OCI-LY3 (cell line): Measurements from ENCODE around the gene VIPR2.

Source experiments
- H2AFZ ChIP-seq: fragments of 200-600, 300-600 bp; shearing (Covaris generic); 2 replicates; pipeline ENCODE4 v1.6.0; 2014; ENCODE audit warnings: antibody characterized with exemption, low read depth, low read length
- H3K27ac ChIP-seq: fragments of 200-600, 300-600 bp; sonication (generic); 2 replicates; pipeline ENCODE4 v1.5.1; 2014; ENCODE audit warnings: mild to moderate bottlenecking, low read length, moderate library complexity, mixed read lengths
- H3K27me3 ChIP-seq: fragments of 200-600, 300-600 bp; sonication (generic); 2 replicates; pipeline ENCODE4 v1.6.1; 2014; ENCODE audit warnings: low read depth, low read length, mixed read lengths
- H3K36me3 ChIP-seq: fragments of 200-600, 300-600 bp; sonication (generic); replicated peaks from 2 replicates; pipeline ENCODE3; 2014; ENCODE audit warnings: low read depth, low read length, mixed read lengths
- H3K4me1 ChIP-seq: fragments of 300-600, 200-600 bp; sonication (generic); 2 replicates; pipeline ENCODE4 v1.6.1; 2014; ENCODE audit warnings: low read length, mixed read lengths
- H3K4me2 ChIP-seq: fragments of 200-600, 300-600 bp; sonication (generic); 2 replicates; pipeline ENCODE4 v1.6.1; 2014; ENCODE audit warnings: low read length, mixed read lengths
- H3K4me3 ChIP-seq: fragments of 300-600, 200-600 bp; sonication (generic); 2 replicates; pipeline ENCODE4 v1.5.1; 2014; ENCODE audit warnings: antibody characterized with exemption, mild to moderate bottlenecking, low read length, moderate library complexity
- H3K79me2 ChIP-seq: fragments of 300-600, 200-600 bp; shearing (Covaris generic); 2 replicates; pipeline ENCODE4 v1.6.1; 2014; ENCODE audit warnings: mild to moderate bottlenecking, low read length, mixed read lengths
- H3K9ac ChIP-seq: fragments of 300-600, 200-600 bp; shearing (Covaris generic); 2 replicates; pipeline ENCODE4 v1.6.0; 2014; ENCODE audit warnings: mild to moderate bottlenecking, low read length, moderate library complexity
- H3K9me3 ChIP-seq: fragments of 200-600, 300-600 bp; shearing (Covaris generic); 2 replicates; pipeline ENCODE4 v1.6.1; 2014; ENCODE audit warnings: low read length, mixed read lengths; ENCODE audit not compliant: insufficient read depth
- H4K20me1 ChIP-seq: fragments of 200-600, 300-600 bp; sonication (generic); 2 replicates; pipeline ENCODE4 v1.6.1; 2016; ENCODE audit warnings: low read length, mixed read lengths; ENCODE audit not compliant: insufficient read depth
- CTCF ChIP-seq: fragments of 200-600, 300-600 bp; sonication (generic); IDR thresholded peaks from 2 replicates; pipeline ENCODE4 v1.5.1; 2014; ENCODE audit warnings: antibody characterized with exemption, low read length, low read depth
- EZH2phosphoT487 ChIP-seq: fragments of 200-600 bp; shearing (Covaris generic); IDR thresholded peaks from 2 replicates; pipeline ENCODE4 v1.6.1; 2018; ENCODE audit warnings: antibody characterized with exemption, mixed run types, low read depth

VIPR2 gene

GRCh38 chr7:159071260-159071659 is 73.4 kb downstream of the VIPR2 start:
- no peak for TF ChIP-seq EZH2phosphoT487
- TF ChIP-seq CTCF = no peak
- no peak overlapping the region for H3K9ac ChIP-seq
- H2AFZ ChIP-seq = no peak overlapping the region
- H3K9me3 ChIP-seq = no peaks in the 10 kb centered on the region
- H3K27ac ChIP-seq = no peak overlapping the region
- peaks cover 2% of the 10 kb centered on the region; the same call in 1 of the 2 replicates for H3K27me3 ChIP-seq
- no peaks in the 10 kb centered on the region for H3K36me3 ChIP-seq
- no peak overlapping the region for H3K4me3 ChIP-seq
- H3K79me2 ChIP-seq = no peaks in the 10 kb centered on the region
- no peak overlapping the region for H3K4me2 ChIP-seq
- H4K20me1 ChIP-seq = no peaks in the 10 kb centered on the region
- H3K4me1 ChIP-seq = no peaks in the 10 kb centered on the region

- no peak overlapping the region for H3K4me2 ChIP-seq
These were observed 74.1 kb downstream of the VIPR2 start for GRCh38 chr7:159070431-159071148.

GRCh38 chr7:159068893-159069448 is 75.7 kb downstream of the VIPR2 start:
- H3K9me3 ChIP-seq = no peaks in the 10 kb centered on the region
- no peaks in the 10 kb centered on the region for H3K79me2 ChIP-seq
- no peak overlapping the region for H3K4me3 ChIP-seq
- no peak overlapping the region for H2AFZ ChIP-seq
- no peak overlapping the region for H3K27ac ChIP-seq
- no peaks in the 10 kb centered on the region for H3K4me1 ChIP-seq
- no peak overlapping the region for H3K4me2 ChIP-seq
- no peaks in the 10 kb centered on the region for H3K36me3 ChIP-seq
- H3K27me3 ChIP-seq = no peaks in the 10 kb centered on the region
- no peak overlapping the region for H3K9ac ChIP-seq
- TF ChIP-seq EZH2phosphoT487 (no peak), CTCF (no peak)
- no peaks in the 10 kb centered on the region for H4K20me1 ChIP-seq

More at GRCh38 chr7:159070431-159071148, 74.1 kb downstream of the VIPR2 start:
- no peak for TF ChIP-seq CTCF
- no peak for TF ChIP-seq EZH2phosphoT487
- Histone ChIP-seq H3K79me2 (no peaks in the 10 kb centered on the region), H3K4me3 (no peak overlapping the region), H3K27me3 (no peaks in the 10 kb centered on the region), H2AFZ (no peak overlapping the region), H3K27ac (no peak overlapping the region), H3K4me1 (no peaks in the 10 kb centered on the region), H3K36me3 (no peaks in the 10 kb centered on the region), H3K9me3 (no peaks in the 10 kb centered on the region), H3K9ac (no peak overlapping the region), H4K20me1 (no peaks in the 10 kb centered on the region)

GRCh38 chr7:159068488-159068811 is 76.2 kb downstream of the VIPR2 start:
- Histone ChIP-seq H3K9me3 (no peaks in the 10 kb centered on the region), H2AFZ (no peak overlapping the region), H3K4me2 (no peak overlapping the region), H3K9ac (no peak overlapping the region), H3K36me3 (no peaks in the 10 kb centered on the region), H3K4me3 (no peak overlapping the region), H3K4me1 (no peaks in the 10 kb centered on the region), H3K79me2 (no peaks in the 10 kb centered on the region), H3K27ac (no peak overlapping the region), H3K27me3 (no peaks in the 10 kb centered on the region), H4K20me1 (no peaks in the 10 kb centered on the region)
- TF ChIP-seq EZH2phosphoT487 = no peak
- TF ChIP-seq CTCF = no peak
